Stimulated activated CD4-positive, alpha-beta T cell treated with anti-CD3 and anti-CD28 coated beads, Interleukin-2, amount 100 ng/mL, for 24 hours (primary cell): ENCODE measurements around the gene ZNF397.
A peak's percentile ranks its signal among the peaks of the same experiment; 100 is the strongest.
"Not testable (repeated sequence)": the region's sequence is repeated elsewhere in the genome, so short reads cannot be mapped to it uniquely, and the experiment has no call there.

Source experiments
- DNase-seq, 2 donors: peaks; one replicate each; pipeline ENCODE4 v3.0.0-alpha.2; 2020

The ZNF397 gene

DNA sequence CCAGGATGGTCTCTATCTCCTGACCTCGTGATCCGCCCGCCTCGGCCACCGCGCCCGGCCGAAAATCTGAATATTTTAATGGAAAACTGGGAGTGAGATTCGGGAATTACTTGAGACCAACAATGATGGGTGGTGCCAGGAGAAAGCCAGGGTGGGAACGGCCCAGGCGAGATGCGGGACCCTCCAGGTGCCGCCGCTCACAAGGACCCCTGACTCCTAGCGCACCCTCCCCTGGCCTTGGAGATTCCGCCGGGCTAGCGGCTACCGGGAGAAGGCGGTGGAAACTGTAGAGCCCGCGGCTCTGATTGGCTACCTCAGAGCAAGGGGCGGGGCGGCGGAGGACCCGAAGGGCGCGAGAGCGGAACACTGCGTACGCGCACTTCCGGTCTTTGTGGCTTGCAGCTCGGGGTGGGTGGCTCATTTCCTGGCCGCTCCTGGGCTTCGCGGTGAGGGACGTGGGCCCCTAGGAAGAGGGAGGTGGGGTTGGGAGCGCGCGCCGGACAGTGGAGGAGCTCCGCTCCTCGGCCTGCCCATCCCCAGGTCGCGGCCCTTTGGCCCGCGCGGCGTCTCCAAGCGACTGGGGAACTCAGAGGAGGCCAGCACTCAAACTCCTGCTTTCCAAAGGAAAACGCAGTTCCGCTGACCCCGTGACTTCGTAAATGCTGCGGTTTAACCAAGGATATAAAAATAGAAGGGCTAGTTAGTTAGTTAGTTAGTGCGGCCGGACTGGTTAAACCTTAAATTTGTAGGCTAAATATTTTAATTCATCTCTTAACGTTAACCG is at the start of gene ZNF397:
ZNF397 (plus strand) TSS at position 371 of the 784 bp plus-strand sequence. CDS start 1,437 bp downstream, outside the sequence.
- DNase-seq: peak; percentile 96 to 97

DNA sequence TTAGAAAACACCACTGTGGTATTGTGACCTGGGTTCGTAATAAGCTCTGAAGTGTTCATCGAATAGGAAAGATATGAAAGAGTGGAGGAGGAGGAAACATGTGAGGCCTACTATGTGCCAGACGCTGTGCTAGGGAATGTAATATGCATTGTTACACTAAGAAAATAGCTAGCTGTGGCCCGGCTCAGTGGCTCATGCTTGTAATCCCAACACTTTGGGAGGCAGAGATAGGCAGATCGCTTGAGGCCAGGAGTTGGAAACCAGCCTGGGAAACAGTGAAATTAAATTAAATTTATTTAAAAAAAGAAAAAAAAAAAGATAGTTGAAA is 49.2 kb upstream of the ZNF397 start:
- DNase-seq: no peak

DNA sequence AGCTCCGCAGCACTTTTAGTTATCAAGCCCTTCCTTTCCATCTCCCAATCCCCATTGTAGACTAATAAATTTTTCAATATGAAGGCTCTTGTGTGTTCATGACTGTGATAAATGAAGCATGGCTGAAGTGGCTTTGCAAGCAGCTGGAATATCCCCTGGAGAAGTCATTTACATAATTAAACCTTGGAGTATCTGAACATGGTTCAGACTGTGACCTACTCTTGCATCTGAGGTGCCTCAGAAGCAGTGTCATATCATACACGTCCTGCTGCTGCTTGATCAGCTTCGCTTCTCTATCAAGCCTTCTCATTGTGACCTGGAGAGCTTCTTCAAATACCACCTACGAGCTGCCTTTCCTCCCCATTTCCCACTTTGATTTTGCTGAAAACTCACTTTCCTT is 48.4 kb upstream of the ZNF397 start:
- no peak for DNase-seq

DNA sequence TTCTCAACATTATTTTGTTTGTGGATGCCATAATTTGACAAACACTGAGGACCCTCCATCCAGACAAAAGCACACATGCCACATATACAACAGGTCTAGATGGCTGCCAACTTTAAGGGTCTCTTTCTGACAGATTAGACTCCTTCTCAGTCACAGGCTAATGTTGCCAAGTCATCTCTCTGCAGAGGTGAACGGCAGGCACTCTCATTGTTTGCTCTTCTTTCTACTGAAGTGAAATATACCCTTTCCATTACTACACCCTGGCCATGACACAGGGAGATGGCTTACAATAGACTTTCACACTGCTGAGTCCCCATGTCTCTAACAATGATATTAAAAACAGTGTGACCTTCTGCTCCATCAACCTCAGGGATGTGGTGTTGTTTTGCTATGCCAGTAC is 47.5 kb upstream of the ZNF397 start:
- DNase-seq: no peak

DNA sequence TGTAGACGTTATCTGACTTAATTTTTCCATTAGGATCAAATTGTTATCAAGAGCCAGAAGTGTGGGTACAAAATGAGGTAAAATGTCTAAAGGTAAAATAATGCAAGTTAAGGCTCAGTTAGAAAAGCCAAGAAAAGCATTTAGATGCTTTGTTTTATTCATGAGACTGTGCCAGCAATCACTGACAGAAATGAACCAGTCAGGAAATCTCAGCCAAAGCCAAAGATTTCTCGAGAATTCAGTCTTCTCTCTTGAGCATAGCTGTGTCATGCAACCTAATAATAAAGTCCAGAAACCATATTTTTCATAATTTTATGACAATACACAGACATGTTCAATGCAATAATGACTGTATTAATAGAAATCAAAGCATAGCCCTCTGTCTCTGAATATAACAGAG is 43.5 kb upstream of the ZNF397 start:
- DNase-seq: no peak

DNA sequence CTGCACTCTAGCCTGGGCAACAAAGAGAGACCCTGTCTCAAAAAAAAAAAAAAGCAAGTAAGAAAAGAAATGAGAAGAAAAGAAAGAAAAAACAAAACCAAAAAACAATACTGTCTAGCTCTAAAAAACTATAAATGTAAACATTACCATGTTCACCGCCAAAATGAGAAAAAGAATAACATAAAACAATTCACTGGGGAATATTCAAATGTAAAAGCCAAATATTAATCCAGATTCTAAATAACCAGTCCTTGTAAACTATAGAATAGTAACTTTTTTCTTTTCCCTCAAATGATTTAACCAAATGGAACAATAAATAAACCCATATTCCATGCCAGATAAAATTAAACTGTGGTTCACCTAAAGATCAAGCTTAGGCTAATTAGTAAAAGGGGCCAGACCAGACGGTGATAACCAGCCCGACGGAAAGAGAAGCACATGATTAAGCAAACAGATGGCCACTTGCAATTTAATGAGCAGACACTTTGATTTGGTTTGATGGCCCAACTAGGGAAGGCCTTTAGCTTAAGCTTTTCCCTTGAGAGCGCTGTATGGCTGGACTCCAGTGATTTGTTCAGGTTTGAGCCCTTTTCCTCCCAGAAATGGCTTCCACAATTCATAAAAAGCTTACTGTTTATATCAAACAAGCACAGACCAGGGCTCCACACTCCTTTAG is 39.4 kb upstream of the ZNF397 start:
- no peak for DNase-seq

DNA sequence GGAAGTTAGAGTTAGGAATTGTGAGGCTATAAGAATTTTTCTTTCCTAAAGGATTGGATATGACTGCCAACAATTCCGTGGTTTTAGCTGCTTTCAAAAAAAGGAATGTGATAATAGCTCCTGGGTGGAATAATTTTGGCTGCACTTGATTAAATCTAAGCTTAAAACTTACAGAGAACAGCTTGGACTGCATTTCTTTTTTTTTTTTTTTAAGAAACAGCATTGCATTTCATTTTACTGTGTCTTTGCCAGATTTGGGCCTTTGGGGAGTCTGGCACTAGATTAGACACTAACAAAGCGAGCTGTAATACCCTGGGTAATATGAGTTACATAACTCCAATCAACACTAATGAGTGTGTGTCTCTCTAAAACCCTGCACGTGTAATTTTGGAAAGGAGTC is 37.8 kb upstream of the ZNF397 start:
- DNase-seq: no peak

DNA sequence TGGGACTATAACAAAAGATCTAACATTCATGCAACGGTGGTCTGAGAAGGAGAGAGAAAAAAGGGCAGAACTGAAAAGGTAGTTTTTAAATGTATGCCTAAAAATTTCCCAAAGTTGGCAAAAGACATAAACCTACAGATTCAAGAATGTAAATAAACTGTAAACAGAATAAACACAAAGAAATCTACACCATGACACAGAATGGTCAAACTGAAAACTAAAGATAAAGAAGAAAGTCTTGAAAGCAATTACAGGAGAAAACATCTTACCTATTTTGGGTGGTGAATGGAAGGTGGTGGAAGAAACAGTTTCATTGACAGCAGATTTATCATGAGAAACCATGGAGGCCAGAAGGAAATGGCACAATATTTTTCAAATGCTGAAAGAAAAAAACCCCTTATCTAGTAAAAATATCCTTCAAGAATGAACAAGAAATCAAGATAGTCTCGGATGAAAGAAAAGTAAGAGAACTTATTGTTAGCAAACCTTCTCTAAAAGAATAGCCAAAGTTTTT is 35.6 kb upstream of the ZNF397 start:
- DNase-seq: no peak

DNA sequence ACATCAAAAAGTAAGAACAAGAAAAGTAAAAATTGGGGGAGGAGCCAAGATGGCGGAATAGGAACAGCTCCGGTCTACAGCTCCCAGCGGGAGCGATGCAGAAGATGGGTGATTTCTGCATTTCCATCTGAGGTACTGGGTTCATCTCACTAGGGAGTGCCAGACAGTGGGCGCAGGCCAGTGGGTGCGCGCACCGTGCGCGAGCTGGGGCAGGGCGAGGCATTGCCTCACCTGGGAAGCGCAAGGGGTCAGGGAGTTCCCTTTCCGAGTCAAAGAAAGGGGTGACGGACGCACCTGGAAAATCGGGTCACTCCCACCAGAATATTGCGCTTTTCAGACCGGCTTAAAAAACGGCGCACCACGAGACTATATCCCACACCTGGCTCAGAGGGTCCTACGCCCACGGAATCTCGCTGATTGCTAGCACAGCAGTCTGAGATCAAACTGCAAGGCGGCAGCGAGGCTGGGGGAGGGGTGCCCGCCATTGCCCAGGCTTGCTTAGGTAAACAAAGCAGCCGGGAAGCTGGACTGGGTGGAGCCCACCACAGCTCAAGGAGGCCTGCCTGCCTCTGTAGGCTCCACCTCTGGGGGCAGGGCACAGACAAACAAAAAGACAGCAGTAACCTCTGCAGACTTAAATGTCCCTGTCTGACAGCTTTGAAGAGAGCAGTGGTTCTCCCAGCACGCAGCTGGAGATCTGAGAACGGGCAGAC is 34.9 kb upstream of the ZNF397 start:
- not testable (repeated sequence) for DNase-seq

DNA sequence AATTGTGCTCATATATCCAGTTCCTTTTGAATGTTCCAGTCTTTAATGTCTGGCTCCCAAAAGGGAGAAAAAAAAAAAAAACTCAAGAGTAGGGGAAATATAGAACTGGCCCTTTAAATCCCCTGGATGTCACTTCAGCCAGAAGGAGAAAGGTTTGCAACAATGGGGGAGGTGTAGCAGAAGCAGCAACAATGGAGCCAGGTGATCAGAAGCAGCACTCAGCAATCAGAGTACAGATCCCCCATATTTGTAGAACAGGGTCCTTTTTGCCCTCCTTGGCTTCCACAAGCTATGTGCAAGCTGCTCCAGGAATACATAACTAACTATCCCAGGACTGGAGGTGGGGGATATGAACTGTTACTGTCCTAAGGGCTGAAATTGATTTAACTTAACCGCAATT is 25.8 kb upstream of the ZNF397 start:
- no peak for DNase-seq

DNA sequence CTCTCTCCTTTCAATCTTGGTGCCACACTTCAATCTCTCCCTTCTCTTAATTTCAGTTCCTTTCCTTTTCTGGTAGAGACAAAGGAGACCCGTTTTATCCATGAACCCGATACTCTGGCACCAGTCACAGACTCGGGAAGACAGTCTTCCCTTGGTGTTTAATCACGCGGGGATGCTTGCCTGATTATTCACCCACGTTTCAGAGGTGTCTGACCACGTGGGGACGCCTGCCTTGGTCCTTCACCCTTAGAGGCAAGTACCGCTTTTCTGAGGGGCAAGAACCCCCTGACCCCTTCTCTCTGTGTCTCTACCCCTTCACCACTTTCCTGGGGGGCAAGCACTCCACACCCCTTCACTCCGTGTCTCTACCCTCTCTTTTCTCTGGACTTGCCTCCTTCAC is 24.2 kb upstream of the ZNF397 start:
- DNase-seq: not testable (repeated sequence)

DNA sequence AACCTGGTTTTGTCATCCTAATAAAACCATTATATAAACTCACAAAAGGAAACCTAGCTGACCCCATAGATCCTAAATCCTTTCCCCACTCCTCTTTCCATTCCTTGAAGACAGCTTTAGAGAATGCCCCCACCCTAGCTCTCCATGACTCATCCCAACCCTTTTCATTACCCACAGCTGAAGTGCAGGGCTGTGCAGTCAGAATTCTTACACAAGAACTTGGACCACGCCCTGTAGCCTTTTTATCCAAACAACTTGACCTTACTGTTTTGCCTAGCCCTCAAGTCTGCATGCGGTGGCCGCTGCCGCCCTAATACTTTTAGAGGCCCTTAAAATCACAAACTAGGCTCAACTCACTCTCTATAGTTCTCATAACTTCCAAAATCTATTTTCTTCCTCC is 21.5 kb upstream of the ZNF397 start:
- not testable (repeated sequence) for DNase-seq

DNA sequence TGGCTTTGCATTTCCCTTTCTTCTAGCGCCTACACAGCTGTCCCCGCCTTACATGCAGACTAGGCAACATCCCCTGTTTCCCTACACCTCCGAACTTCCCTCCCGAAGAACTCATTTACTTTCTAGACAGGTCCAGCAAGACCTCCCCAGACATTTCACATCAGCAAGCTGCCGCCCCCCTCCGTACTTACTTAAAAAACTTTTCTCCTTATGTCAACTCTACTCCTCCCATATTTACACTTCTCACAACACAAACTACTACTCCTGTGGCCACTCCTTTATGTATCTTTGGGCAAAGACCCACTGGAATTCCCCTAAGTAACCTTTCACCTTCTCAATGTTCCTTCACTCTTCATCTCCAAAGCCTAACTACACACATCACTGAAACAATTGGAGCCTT is 20.4 kb upstream of the ZNF397 start:
- no peak for DNase-seq

DNA sequence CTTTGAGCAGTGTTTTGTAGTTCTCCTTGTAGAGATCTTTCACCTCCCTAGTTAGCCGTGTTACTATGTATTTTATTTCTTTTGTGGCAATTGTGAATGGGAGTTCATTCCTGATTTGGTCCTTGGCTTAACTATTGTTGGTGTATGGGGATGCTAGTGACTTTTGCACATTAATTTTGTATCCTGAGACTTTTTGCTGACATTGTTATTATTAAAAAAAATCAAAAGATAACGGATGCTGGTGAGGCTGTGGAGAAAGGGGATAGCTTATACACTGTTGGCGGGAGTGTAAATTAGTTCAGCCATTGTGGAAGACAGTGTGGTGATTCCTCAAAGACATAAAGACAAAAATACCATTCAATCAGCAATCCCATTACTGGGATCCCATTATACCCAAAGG is 17.0 kb upstream of the ZNF397 start:
- DNase-seq: no peak

DNA sequence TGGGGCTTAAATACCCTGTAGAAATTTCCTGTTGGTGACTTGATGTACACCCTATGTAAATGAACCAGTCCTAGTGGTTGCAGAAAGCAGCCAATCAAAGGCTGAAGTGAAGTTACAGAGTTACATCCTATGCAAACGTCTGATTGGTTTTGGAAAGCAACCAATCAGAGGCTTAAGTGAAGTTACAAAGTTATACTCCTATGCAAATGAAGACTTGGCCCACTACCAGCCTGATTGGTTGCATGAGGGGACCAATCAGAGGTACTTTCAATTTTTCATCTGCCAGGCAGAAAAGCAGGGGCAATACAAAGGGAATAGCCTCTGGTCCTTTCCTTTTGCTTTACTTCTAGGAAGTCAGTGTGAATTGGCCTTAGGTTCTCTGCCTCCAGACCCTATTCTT is 13.6 kb upstream of the ZNF397 start:
- DNase-seq: no peak

DNA sequence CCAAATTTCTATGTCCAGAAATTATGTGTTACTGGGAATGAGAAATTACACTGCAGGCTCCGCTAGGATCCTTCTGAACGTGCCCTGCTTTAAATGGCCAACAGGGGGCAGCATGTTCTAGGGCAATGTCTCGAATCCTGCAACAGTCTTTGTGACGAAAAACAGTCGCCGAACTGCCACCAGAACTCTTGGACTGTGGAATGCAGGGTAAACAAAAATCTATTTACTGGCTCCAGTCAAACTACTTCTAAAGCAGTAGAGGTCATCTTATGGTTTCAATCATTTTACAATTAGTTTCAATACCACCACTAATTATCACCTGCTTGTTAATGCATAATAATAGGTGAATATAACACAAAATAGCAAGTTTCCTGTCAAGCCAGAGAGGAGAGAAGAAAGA is 9.8 kb upstream of the ZNF397 start:
- DNase-seq: peak; percentile 79 to 81

DNA sequence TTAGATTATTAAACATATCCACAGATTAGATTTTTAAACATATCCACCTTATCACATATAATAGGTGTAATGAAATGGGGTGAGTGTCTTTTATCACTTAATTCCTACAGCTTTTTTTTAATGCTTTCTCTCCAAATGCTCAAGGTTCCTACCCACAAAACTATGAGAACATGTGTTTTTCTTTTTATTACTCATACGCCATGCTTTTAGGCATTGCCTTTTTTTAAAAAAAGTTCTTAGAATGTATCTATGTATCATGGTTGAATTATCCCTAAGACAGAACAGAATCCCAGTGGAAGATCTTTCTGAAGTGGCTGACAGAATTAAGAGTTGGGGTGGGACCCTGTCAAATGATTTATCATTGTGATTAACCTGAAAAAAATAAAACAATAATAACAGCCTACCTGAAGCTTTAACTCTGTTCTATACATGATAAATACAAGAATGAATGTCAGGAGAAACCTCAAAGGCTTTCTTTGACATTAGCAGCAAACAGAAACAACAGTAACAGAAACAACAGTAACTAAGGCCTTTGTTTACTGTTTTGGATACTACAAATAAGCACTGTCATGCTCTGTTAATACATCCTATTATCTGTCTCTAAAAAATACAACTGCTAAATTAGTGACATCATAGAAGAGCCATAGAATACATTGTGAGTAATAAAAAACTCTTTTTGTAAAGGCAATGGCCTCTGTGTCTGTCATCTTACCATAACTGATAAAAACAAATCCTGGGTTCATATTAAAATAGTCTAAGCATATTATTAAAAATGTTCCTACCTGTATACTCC is 4.1 kb upstream of the ZNF397 start:
- no peak for DNase-seq

DNA sequence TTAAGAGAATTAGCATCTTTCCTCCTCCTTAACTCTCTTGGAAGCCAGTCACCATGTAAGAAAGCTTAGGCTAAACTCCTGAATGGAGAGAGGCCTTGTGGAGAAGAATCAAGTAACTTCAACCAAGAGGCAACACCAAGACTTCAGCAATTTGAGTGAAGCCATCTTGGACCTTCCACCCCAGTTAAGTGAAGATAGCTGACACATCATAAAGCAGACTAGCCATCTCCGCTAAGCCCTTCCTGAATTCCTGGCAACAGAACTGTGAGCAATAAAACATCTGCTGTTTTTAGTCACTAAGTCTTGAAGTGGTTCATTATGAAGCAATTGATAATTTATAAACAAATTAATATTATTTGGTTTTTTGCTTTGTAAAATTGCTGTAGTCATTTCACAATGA is 1.5 kb upstream of the ZNF397 start:
- DNase-seq: no peak

DNA sequence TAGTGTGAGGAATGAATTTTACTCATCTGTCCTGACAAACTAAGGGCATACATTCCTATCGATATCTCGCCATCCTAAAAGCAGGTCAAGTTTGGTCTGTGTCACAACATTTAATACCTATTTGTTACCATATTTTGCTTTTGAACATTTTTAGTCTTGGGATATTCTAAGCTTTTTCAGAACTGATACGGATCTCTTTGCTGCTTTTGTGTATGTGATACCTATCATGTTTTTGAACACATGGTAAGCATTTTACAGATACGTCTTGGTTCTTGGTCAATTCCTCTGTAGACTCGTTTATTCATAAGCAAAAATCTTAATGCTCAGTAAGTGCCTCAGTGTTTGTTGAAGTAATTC is 592 bp downstream of the ZNF397 start:
- no peak for DNase-seq

DNA sequence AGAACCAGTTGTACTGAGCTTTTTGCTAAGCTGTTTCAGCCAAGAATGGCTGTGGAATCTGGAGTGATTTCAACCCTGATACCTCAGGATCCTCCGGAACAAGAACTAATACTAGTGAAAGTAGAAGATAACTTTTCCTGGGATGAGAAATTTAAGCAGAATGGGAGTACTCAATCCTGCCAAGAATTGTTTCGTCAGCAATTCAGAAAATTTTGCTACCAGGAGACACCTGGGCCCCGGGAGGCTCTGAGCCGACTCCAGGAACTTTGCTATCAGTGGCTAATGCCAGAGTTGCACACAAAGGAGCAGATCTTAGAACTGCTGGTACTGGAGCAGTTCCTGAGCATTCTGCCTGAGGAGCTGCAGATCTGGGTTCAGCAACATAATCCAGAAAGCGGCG is 1.6 kb downstream of the ZNF397 start:
- no peak for DNase-seq

DNA sequence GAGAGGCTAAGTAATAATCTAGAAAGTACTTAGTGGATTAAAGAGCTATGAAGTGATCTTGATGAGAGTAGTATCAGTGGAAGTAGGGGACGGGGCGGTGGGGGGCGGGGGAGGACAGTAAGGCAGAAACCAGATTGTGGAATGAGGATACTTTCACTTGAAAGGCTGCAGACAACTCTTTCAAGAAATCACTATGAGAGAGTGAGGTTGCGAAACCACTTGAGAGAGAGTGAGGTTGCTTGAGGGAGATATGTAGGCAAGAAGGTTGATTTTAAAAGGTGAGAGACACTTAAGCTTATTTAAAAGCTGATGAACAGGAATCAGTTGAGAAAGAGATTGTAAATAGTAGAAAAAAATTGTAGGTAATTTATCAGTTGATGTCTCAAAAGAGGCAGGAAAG is 3.8 kb downstream of the ZNF397 start:
- DNase-seq: no peak

DNA sequence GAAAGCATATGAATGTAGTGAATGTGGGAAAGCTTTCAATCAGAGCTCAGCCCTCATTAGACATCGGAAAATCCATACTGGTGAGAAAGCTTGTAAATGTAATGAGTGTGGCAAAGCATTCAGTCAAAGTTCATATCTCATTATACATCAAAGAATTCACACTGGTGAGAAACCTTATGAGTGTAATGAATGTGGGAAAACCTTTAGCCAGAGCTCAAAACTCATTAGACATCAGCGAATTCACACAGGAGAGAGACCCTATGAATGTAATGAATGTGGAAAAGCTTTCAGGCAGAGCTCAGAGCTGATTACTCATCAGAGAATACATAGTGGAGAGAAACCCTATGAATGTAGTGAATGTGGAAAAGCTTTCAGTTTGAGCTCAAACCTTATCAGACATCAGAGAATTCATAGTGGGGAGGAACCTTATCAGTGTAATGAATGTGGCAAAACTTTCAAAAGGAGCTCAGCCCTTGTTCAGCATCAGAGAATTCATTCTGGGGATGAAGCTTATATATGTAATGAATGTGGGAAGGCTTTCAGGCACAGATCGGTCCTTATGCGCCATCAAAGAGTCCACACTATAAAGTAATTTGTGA is 5.0 kb downstream of the ZNF397 start:
- no peak for DNase-seq

DNA sequence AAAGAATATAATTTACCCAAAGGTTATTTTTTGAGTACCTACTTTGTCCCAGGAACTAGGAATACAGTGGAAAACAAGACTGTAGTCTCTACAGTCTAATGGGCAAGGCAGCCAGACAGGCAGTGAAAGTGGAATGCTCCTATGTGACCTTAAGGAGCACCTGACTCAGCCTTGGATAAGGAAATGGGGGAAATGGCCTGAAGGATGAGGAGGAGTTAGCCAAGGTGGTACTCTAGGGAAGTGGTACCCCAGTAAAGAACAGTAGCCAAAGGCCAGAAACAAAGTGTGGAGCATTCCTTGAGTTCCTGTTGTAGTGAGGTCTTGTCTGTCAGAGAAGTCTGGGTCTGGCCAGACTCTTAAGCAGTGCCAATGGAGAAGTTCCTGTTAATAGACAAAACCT is 6.0 kb downstream of the ZNF397 start:
- no peak for DNase-seq
